HK-2 (cell line): ENCODE measurements around the gene CACNG5.
"Not testable (repeated sequence)": the region's sequence is repeated elsewhere in the genome, so short reads cannot be mapped to it uniquely, and the experiment has no call there.

Source experiments
- DNase-seq: peaks from one replicate; pipeline ENCODE4 v3.0.0-alpha.2; 2018; ENCODE audit not compliant: unreplicated experiment

Gene CACNG5

DNA sequence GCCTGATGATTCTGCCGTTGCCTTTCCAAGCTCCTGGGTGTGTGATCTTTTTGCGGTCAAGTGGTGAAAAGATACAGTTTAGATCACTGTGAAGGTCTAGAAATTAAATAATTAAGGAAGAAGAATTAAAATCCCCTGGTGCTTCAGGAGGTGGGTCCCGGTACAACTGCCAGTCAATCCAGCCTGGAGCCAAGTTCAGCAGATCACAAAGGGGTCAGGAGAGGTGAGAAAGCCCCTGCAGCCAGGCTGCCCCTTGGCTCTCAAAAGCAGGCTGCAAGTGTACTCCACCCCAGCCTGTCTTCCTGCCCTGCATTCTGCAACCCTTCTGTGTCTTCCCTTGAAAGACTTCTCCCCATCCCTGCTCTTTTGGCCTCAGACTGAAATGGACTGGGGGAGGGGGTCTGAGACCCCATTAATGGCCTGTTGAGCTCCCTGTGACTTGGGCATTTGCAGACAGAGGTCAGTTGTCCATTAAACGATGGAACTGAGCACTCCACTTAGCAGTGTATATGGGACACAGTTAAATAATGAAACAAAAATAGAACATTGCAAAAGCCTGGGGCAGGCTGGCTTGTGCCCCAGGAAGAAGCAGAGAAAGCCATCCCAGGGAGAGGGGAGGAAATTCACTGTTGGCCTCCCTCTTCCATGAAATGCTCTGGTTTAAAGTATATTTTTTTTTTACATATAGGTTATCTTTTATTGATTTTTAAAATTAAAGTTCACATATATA, 15.1 kb downstream of the CACNG5 start:
- no peak for DNase-seq

DNA sequence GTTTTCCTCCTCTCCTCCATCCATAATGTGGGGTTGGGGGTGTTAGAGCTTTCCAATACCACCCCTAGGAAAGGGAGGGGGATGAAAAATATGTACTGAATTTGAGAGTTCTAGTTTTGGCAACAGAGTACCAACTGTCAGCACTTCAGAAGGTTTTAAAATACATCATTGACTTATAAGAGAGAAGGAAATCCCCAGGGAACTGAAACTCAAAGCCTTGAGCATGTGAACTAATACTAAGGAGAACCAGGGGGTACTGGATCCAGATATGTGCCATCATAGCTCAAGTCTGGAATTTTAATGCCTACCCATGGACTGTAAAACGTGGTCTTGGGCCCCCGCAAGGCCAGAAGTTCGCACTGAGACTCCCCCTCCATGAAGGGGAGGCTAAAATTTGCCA, 15.8 kb downstream of the CACNG5 start:
- DNase-seq = no peak

DNA sequence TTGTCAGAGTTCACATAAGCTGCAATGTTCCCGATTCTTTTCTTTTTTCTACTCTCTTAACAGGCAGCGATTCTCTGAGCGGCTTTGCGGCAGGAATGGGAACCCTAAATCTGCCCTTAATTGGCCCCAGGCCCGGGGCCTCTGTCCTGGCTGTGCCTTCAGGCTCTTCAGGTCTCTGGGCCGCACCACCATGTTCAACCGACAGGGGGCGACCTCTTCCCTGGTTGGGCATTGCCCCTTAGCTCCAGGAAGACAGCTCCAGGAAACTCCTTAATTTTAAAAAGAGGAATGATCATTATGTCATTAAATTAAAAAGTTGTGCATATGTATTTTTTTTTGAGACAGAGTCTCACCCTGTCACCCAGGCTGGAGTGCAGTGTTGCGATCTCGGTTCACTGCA, 20.3 kb downstream of the CACNG5 start:
- DNase-seq = no peak

DNA sequence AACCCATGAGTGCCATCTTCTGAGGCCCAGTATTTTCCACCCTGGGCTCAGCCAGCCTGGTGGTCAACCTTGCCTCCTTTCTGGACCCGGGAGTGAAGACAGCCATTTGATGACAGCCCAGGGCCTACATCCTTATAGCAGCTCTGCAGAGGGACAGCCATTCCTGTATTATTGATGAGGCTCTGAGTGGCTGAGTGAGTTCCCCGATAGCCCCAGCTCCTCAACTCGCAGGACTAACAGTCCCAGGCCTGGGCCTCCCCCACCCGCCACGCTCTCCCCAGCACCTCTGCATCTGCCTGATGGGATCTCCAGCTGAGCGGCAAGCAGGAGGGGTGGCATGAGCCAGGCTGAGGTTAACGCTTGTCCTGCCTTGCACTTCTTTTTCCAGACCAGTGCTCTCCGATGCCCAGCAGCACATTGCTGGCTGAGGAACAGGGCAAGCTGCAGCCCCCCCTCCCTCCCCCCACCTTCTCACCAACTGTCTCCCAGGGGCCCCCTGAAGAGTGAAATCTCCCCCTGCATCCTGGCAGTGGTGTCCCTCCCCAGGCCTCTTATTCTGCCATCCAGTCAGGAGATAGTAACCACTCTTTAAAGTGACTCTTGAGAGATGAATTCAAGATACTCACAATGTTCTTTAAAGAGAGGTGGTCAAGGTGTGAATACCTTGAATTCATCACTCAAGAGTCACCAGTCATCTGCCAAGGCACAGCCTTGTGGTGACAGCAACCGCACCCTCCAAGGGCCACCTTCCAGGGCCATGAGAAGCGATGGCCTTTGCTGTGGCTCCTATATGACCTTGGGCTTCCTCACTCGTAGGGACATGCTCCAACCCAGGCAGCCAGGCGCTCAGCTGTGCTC, 23.5 kb downstream of the CACNG5 start:
- no peak for DNase-seq

DNA sequence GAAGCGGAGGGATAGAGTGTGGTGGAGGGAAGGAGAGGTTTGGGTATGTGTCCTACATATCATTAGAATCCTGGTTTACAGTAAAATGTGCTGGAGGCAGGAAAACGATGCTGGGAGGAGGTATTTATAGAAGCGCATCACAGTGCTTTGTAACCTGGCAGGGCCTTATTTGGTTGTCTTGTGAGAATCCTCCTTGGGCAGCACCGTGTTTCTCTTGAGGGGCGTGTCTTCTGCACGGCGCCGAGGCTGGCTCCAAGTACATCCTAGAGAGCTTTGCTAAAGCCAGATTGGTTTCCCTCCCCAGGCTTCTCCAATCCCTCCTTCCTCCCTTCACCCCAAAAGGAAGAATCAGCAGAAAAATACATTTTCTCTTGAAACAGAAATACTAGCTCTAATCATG, 24.4 kb downstream of the CACNG5 start:
- DNase-seq = no peak

DNA sequence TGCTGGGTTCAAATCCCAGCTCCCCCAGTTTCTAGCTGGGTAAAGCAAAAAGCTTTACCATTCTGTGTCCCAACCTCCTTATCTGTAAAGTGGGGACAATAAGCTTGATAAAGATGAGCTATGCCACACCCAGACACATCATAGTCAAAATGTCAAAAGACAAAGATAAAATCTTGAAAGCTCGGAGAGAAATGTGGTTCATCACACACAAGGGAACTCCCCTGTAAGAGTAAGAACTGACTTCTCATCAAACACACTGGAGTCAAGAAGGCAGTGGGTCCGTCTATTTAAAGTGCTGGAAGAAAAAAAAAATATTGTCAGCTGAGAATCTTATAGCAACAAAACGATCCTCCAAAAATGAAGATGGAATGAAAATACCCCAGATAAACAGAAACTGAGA, 25.3 kb downstream of the CACNG5 start:
- DNase-seq = no peak

DNA sequence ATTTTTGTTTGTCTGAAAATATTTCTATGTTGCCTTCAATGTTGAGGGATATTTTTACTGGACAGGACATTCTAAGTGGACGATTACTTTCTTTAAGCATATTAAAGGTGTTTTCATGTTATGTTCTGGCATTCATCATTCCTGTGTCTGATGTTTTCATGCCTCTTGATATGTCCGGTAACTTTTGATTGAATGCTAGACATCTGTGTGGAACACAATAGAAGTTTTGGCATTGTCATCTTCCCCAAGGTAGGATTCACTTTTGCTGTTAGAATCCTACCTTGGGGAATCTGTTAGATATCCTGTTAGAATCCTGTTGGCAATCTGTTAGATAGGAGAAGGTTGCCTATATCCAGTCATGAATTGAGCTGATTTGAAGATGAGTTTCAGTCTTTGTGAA, 28.9 kb downstream of the CACNG5 start:
- no peak for DNase-seq

DNA sequence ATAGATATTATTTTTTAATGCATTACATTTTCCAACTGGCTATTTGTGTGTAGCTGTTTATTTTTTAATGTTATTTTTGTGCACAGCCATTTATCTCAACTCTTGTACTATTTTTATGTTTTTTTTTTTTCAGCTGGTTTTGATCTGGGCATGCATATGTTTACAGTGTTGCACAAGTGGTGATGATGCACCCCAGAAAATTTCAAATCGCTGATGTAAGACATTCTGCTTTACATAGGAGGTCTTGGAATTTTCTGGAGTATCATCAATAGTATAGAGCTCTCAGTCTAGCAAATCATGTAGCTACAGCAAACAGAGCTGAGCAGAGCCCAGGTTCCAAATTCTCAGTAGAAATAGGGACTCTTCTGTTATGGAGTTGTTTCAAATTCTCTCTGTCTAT, 30.2 kb downstream of the CACNG5 start:
- no peak for DNase-seq

DNA sequence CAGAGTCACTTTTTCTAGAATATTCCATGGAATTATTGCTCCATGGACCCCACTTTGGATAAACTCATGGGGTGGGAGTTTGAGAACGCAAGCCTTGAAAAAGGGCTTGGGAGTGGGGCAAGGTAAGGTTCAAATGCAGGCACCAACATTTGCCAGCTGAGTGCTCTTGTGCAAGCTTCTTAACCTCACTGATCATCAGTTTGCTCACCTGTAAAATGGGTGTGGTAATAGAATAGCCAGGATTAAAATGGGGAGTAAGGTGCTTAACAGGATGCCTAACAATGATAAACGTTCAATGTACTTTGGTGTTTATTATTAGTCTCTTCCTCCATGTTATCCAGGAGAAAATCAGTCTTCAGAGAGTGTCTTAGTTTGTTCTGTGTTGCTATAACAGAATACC, 39.0 kb downstream of the CACNG5 start:
- no peak for DNase-seq

DNA sequence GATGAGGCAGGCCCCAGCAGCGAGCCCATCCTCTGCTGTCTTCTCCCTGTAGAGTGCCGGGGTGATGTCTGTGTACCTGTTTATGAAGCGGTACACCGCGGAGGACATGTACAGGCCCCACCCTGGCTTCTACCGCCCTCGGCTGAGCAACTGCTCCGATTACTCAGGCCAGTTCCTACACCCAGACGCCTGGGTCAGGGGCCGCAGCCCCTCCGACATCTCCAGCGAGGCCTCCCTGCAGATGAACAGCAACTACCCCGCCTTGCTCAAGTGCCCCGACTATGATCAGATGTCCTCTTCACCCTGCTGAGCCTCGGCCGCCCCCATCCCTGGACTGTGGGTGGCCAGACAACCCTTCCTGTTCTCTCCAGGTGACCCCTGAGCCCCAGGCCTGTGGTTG, 50.0 kb downstream of the CACNG5 start:
- DNase-seq = no peak

DNA sequence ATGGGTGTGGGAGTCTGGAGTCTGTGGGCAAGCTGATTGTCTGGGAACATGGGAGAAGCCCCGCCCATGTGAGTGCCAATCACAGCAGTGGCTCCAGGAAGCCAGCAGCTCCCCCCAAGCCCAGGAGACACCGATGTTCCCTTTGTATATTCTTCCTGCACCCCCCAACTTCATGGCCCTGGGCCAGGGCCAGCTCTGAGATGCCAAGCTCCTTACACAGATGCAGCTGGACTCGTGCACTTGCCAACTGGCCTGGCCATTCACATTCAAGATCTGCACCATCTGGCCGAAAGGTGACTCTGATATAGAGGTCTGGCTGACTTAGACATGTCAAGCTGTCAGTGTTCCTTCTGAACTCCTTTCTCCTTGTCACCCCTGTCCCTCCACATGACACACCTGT, 50.5 kb downstream of the CACNG5 start:
- DNase-seq = no peak

DNA sequence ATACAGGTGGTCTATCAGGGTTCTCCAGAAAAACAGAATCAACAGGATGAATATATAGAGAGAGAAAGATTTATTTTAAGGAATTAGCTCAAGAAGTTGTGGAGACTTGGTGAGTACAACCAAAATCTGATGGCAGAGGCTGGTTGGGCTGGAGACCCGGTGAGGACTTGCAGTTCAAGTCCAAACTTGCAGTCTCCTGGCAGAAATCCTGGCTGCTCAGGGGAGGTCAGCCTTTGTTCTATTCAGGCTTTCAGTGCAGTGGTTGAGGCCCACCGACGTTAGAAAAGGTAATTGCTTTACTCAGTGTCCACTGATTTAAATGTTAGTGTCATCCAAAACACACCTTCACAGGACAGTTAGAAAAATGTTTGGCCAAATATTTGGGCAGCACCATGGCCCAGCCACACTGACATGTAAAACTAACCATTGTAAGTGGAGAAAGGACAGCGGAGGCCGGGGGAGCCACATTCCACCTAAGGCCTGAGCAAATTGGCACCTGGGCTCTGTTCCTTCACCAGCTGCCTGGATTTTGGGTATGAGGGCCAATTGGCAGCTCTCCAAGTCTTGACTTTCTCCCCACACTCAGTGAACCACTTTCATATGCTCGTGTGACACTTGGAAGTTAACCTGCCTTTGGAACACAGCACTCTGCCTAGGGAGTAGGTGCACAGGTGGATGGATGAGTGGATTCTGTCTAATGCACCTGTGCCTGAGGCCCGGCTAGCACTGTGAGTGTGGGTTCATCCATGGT, 54.7 kb downstream of the CACNG5 start:
- DNase-seq = no peak

DNA sequence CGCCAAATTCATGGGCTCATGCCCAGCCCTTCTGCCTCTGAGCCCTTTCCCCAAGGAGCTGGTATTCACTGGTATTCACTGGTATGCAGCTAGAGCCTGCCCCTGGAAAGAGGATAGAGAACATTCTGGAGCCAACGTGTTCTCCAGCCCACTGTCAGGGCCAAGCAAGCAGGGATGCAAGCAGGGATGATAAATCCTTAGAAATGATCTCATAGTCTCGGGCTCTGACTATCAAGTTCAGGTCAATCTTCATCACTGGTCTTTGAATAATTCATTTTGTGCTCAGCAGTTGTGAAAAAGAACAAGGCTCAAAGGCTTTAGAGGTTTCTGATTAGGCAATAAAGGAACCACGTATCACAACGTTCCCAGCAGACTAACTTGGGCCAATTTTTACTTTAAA, 57.3 kb downstream of the CACNG5 start:
- DNase-seq = no peak

DNA sequence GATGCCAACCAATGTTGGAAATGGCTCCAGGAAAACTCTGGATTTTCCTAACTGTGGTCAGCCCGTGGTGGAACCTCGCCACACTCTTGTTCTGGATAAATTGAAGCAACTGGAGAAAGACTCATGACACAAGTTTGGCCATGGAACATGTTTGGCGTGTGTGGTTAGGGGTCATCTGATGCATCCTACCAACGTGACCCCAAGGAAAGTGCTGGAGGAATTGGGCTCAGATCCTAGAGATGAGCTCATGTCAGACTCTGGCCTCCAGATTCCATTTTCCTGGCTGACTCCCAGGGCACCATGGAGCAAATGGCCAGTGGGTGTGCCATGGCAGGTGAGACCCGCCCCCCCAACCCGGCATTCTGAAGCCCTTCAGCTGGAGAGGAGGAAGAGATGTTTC, 58.5 kb downstream of the CACNG5 start:
- no peak for DNase-seq

DNA sequence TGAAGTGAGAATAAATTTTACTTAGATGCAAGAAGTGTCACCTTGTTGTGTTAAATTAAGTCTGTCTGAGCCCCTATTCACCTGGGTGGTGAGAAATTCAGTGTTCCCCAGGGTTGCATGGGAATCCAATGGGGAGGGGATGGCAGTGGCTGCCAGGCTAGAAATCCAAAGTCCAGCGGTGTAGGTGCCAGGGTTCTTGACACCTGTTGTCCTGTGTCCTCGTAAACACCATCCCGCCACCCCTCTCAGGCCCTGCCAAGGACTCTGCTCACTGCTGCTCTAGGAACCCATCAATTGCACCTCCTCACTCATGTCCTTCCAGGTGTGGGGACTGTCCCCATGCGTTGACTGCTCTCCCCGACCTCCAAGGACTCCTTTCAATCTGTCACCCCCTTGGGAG, 58.9 kb downstream of the CACNG5 start:
- DNase-seq = no peak

DNA sequence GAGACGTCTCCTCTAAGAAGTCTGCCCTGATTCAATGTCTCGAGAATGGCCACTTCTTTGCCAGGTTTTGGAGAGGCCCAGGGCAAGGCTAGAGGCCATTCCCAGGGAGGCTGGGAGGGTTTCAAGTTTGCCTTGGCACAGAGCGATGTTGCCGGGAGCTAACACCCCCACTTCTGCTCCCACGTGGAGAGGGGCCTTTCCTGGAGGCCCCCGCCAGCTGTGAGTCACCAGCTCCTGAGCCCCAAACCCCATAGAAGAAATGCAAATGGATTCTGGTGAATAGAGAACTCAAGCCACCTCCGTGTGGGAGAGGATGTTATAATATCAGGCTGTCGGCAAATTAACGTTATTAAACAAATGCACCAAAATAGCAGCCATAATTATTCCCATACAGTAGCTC, 62.2 kb downstream of the CACNG5 start:
- no peak for DNase-seq

DNA sequence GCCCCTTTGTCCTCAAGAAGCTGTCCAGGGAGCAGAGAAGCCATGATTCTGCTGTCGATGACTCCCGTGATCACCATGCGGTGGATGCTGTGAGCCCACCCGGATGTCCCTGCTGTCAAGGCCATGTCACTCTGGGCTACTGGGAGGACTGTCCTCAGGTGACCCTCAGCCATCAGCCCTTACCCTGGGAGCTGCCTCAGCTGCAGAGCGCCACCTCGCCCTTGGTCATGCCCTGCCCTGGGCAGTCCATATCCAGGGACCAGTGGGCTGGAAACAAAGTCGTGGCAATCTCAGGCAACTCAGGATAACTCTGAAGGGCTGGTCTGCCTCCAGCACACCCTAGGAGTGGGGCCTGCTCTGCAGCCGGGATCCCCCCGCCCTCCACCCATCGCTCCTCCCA, 63.6 kb downstream of the CACNG5 start:
- no peak for DNase-seq

DNA sequence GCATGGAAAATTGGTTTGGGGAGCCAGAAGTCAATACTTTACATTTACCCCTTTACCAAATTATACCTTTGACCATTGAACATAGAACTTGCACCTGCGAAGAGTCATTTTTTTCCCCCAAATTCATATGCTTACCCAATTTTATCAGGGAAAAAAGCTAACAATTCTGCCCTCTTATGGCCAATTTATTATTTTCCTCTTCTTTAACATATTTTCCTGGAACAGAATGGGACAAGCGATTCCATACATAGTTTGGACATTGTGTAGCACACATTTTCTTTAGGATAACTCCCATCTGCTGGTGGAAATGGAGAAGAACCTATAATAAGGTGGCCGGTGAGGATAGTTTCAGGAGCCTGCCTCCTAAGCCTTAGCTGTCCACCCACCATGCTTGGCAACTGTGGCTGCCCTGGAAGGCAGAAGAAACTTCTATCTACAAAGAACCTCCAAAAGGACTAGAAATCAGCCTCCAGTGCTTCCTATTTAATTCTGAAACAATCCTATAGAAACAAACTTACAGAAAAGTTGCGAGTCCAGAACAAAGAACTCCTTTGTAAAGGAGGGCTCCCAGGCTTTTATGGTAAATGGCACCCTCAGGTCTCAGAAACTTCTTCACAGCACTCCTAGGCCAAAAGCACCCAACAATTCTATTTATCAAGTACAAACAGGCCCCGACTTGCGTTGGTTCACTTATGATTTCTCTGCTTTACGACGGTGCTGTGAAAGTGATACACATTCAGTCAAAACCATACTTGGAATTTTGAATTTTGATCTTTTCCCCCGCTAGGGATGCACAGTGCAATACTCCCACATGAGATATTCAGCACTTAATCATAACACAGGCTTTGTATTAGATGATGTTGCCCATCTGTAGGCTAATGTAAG, 65.5 kb downstream of the CACNG5 start:
- DNase-seq = no peak

DNA sequence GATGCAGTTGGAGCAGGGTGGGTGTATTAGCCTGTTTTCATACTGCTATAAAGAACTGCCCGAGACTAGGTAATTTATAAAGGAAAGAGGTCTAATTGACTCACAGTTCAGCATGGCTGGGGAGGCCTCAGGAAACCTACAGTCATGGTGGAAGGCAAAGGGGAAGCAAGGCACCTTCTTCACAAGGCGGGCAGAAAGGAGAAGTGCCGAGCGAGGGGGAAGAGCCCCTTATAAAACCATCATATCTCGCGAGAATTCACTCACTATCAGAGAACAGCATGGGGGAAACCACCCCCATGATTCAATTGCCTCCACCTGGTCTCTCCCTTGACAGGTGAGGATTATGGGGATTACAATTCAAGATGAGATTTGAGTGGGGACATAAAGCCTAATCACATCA, 68.4 kb downstream of the CACNG5 start:
- DNase-seq = not testable (repeated sequence)

DNA sequence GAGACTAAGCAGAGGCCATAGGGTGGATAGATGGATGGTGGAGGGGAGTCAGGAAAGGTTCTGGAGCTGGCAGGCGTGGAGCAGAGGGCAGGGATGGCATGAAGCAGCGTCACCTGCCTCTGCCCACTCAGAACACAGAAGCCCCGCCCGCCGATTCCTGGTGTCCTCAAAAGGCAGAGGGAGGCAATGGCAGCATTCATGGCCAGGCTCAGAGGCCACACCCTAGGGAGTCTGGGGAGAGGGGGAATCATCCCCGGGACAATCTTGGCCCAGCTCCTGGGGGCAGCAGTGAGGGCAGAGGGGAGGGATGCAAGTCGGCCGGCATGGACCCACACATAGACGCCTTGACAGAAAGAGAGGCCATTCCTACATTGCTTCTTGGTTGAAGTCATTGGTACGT, 68.9 kb downstream of the CACNG5 start:
- DNase-seq = no peak

DNA sequence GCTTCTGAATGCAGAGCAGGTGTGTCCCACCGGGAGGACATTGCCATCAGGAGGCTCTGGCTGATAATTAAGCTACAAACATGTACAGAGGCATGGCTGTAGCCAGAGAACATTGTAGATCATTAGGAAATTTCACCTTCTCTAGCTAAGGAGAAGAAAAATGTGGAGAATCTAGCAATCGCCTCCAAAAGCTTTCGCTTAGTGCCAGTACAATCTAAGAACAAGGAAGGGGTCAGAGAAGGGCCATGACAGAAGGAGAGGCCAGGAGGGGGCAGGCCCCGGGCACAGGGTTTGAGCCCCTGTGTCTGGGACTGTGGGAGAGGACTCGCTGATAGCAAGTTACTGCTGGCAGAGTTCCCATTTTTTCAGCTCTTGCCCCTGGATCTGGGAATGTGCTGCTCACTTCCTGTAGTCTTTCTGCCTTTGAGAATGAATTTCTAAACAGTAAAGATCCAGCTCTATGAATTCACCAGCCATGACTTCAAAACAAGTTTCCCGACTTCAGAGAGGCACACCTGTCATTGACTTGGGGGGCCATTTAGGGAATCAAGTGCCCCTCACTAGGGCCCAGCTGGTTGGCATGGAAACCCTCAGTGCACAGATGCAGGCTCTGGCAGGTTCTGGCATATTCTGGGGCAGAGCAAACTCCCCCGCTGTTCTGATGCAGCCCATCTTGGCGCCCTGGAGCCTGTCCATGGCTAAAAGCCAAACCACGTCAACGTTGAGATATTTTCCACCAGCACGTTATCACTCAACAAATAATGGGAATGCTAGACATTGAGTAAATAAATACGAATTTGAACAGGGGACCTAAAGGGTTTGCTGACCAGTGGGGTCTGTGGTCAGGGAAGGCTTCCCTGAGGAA, 70.1 kb downstream of the CACNG5 start:
- no peak for DNase-seq
